K562 (cell line): ENCODE measurements around the gene NGRN. TPM values are rescaled to one million over a fixed set of nuclear protein-coding genes. Genes with fewer than 3 reads are reported as not detected.

Experiments used
- ATAC-seq: fragments of 200-7000 bp; cut with Tn5 transposase; 3 replicates; pipeline ENCODE4 v1.9.1; 2020; ENCODE audit warnings: moderate library complexity
- BruUV-seq: library from RNA; stranded (reverse); fragments of 400-500 nt; replicated peaks from 2 replicates; lab custom pipeline; 2021; lab: Mats Ljungman, UMichigan
- CTCF ChIA-PET: fragments of 300-600 bp; formaldehyde crosslinking; extraction: SDS; loops from one replicate; lab custom pipeline; 2021; ENCODE audit warnings: low intra/inter-chr PET ratio; lab: Yijun Ruan, JAX
- POLR2A ChIA-PET: fragments of 300-600, 350-650 bp; sonication (Branson Sonifier 250); formaldehyde crosslinking; extraction: SDS; loops from one replicate; lab custom pipeline; 2021; ENCODE audit warnings: antibody characterized with exemption, inconsistent platforms; lab: Yijun Ruan, JAX
- DNase-seq, 4 experiments: peaks; one replicate each; pipeline versions ENCODE4 v3.0.0 to v3.0.0-alpha.2; 2011 to 2018; ENCODE audit warnings: low spot score in 3 of 4, mixed read lengths in 3 of 4; ENCODE audit errors: extremely low read depth in 1 of 4
- FAIRE-seq: peaks from 2 replicates; lab custom pipeline; 2011; peaks lifted over from hg19 to GRCh38; lab: Jason Lieb, UNC
- H2AFZ ChIP-seq: 2 replicates; pipeline ENCODE4 v1.6.0; 2011; ENCODE audit warnings: low read depth, low read length, control low read depth, inconsistent platforms
- H3K27ac ChIP-seq: fragments of 200-600 bp; 3 replicates; pipeline ENCODE4 v1.8.0; 2011; ENCODE audit warnings: low read depth, mild to moderate bottlenecking, control low read depth, inconsistent platforms, low read length, moderate library complexity, mixed read lengths; ENCODE audit errors: extremely low read depth
- H3K27me3 ChIP-seq, 2 experiments: fragments of 300-600 bp in 1 of 2; 2 replicates in 1 of 2; 3 replicates in 1 of 2; pipeline versions ENCODE4 v1.6.0 to v1.8.0; 2011; ENCODE audit warnings: inconsistent platforms in 2 of 2, low read length in 2 of 2, mild to moderate bottlenecking in 1 of 2, mixed read lengths in 1 of 2, moderate library complexity in 1 of 2; ENCODE audit not compliant: control insufficient read depth in 2 of 2, insufficient read depth in 2 of 2
- H3K36me3 ChIP-seq: fragments of 300-600 bp; 3 replicates; pipeline ENCODE4 v1.8.0; 2011; ENCODE audit warnings: mild to moderate bottlenecking, low read length, inconsistent platforms; ENCODE audit not compliant: control insufficient read depth, insufficient read depth
- H3K4me1 ChIP-seq, 2 experiments: fragments of 200-600 bp in 1 of 2; replicated peaks in 1 of 2; 2 replicates in 1 of 2; 3 replicates in 1 of 2; pipeline versions ENCODE4 v1.5.1 to v1.8.0; 2011; ENCODE audit warnings: inconsistent platforms in 2 of 2, low read length in 2 of 2, mild to moderate bottlenecking in 1 of 2, mixed read lengths in 1 of 2, moderate library complexity in 1 of 2; ENCODE audit not compliant: control insufficient read depth in 2 of 2, insufficient read depth in 2 of 2
- H3K4me2 ChIP-seq: 2 replicates; pipeline ENCODE4 v1.6.1; 2011; ENCODE audit warnings: low read length, control low read depth, inconsistent platforms, mixed read lengths; ENCODE audit not compliant: insufficient read depth
- H3K4me3 ChIP-seq: fragments of 200-600 bp; sonication (generic), shearing (Covaris generic); 2 replicates; pipeline ENCODE4 v1.5.1; 2016; ENCODE audit warnings: control low read depth, inconsistent platforms
- H3K79me2 ChIP-seq: fragments of 200-600 bp; 3 replicates; pipeline ENCODE4 v1.8.0; 2011; ENCODE audit warnings: low read length, inconsistent platforms; ENCODE audit not compliant: control insufficient read depth, insufficient read depth
- H3K9ac ChIP-seq, 2 experiments: 2 replicates each; pipeline versions ENCODE4 v1.6.0 to v1.6.1; 2011; ENCODE audit warnings: low read depth in 2 of 2, low read length in 2 of 2, control low read depth in 1 of 2, inconsistent platforms in 1 of 2, mild to moderate bottlenecking in 1 of 2, mixed read lengths in 1 of 2; ENCODE audit not compliant: insufficient read depth in 1 of 2
- H3K9me1 ChIP-seq: one replicate; pipeline ENCODE4 v1.6.0; 2011; ENCODE audit warnings: inconsistent platforms, mild to moderate bottlenecking, low read length, moderate library complexity; ENCODE audit not compliant: control insufficient read depth, insufficient read depth
- H3K9me3 ChIP-seq: replicated peaks from 2 replicates; pipeline ENCODE4 v1.5.1; 2011; ENCODE audit warnings: low read depth, low read length, inconsistent platforms; ENCODE audit not compliant: control insufficient read depth, insufficient read depth
- H4K20me1 ChIP-seq: replicated peaks from 2 replicates; pipeline ENCODE4 v1.6.1; 2011; ENCODE audit warnings: low read length, inconsistent platforms, mixed read lengths; ENCODE audit not compliant: control insufficient read depth, insufficient read depth
- ARID1B ChIP-seq: fragments of 450-650 bp; IDR thresholded peaks from 2 replicates; pipeline ENCODE4 v1.6.1; 2016; ENCODE audit warnings: antibody characterized with exemption, mild to moderate bottlenecking, inconsistent platforms
- BCOR ChIP-seq: fragments of 450-650 bp; IDR thresholded peaks from 2 replicates; pipeline ENCODE4 v1.6.1; 2016
- BMI1 ChIP-seq: fragments of 150-350 bp; IDR thresholded peaks from 2 replicates; pipeline ENCODE4 v1.6.1; 2014; ENCODE audit warnings: low read length
- CBFB ChIP-seq: sonication (generic); formaldehyde crosslinking; IDR thresholded peaks from 2 replicates; pipeline ENCODE4 v1.4.0; 2020; ENCODE audit warnings: mild to moderate bottlenecking, missing genetic modification reagents
- CC2D1A ChIP-seq: fragments of 450-650 bp; IDR thresholded peaks from 2 replicates; pipeline ENCODE4 v1.6.1; 2017; ENCODE audit warnings: mild to moderate bottlenecking
- KDM1A ChIP-seq, 2 experiments: fragments of 450-650 bp; IDR thresholded peaks; 2 replicates each; pipeline ENCODE4 v1.6.1; 2016; ENCODE audit warnings: mild to moderate bottlenecking in 2 of 2
- MEIS2 ChIP-seq: fragments of 450-650 bp; IDR thresholded peaks from 2 replicates; pipeline ENCODE4 v1.6.1; 2014; ENCODE audit warnings: mild to moderate bottlenecking; ENCODE audit not compliant: partially characterized antibody
- MTF1 ChIP-seq: fragments of 250-450 bp; sonication (Bioruptor Pico); IDR thresholded peaks from 2 replicates; pipeline ENCODE4 v1.9.0; 2021; ENCODE audit warnings: moderate library complexity, mild to moderate bottlenecking, inconsistent platforms, borderline replicate concordance
- SMARCA5 ChIP-seq: fragments of 450-650 bp; IDR thresholded peaks from 2 replicates; pipeline ENCODE4 v1.6.1; 2016
- TCF3 ChIP-seq: sonication (generic); formaldehyde crosslinking; IDR thresholded peaks from 2 replicates; pipeline ENCODE4 v1.4.0; 2020; ENCODE audit warnings: mild to moderate bottlenecking, missing genetic modification reagents
- ZBTB17 ChIP-seq: fragments of 450-650 bp; formaldehyde crosslinking; IDR thresholded peaks from 2 replicates; pipeline ENCODE4 v1.4.0; 2020; ENCODE audit warnings: mild to moderate bottlenecking
- ZNF121 ChIP-seq: sonication (generic); formaldehyde crosslinking; conservative IDR thresholded peaks from 2 replicates; pipeline ENCODE4 v1.8.0; 2022; ENCODE audit warnings: missing genetic modification reagents
- WGBS: fragments of 100-300 bp; shearing (Covaris generic); methylation state at CpG from one replicate; pipeline ENCODE4 v1.1.6; 2016; ENCODE audit warnings: low coverage, mixed read lengths; ENCODE audit not compliant: insufficient coverage; ENCODE audit errors: missing lambda C conversion rate; 5-methylcytosine and 5-hydroxymethylcytosine counted together
- in situ Hi-C: fragments of 300-500 bp; cut with MboI; formaldehyde crosslinking; loops from 4 replicates; pipeline ENCODE4 v1.15.0; 2018; ENCODE audit warnings: inconsistent platforms, mixed read lengths
- intact Hi-C: fragments of 100-400 bp; cut with micrococcal nuclease; formaldehyde crosslinking; loops from 2 replicates; pipeline ENCODE4 v1.14.2; 2022
- polyA plus RNA-seq, 8 experiments: library from polyadenylated mRNA; depleted of rRNA in 4 of 8; stranded (reverse) in 5 of 8; unstranded in 3 of 8; fragments of >200 nt; fragmentation: Nextera tagmentation in 2 of 8; fragmentation: Illumina TruSeq in 1 of 8; extraction: Ambion mirVana in 2 of 8; extraction: Trizol in 1 of 8; gene quantifications; 2 replicates each; pipeline versions ENCODE4 v1.2.1 to v1.2.3, GENCODE V29; 2011 to 2014; ENCODE audit warnings: inconsistent platforms in 1 of 8, missing spikeins in 1 of 8
- total RNA-seq, 7 experiments: library from RNA; depleted of rRNA in 6 of 7; stranded (reverse); fragments of >200 nt in 6 of 7; fragmentation: Illumina TruSeq in 2 of 7; extraction: Trizol in 2 of 7; gene quantifications; 2 replicates each; pipeline versions ENCODE4 v1.2.1 to v1.2.3, GENCODE V29; 2011 to 2021; ENCODE audit warnings: low replicate concordance in 1 of 7
- TF ChIP-seq, protein P1 (sequence below): sonication (generic); formaldehyde crosslinking; IDR thresholded peaks from 2 replicates; pipeline ENCODE4 v1.9.0; 2022; ENCODE audit warnings: mild to moderate bottlenecking, missing genetic modification reagents
- TF ChIP-seq, protein P2 (sequence below), 2 experiments: IDR thresholded peaks; 2 replicates each; pipeline ENCODE4 v1.6.1; 2011; ENCODE audit warnings: borderline replicate concordance in 1 of 2, control low read depth in 1 of 2, low read depth in 1 of 2, low read length in 1 of 2, mild to moderate bottlenecking in 1 of 2, mixed read lengths in 1 of 2, moderate library complexity in 1 of 2; ENCODE audit not compliant: insufficient read depth in 1 of 2, insufficient read length in 1 of 2, poor library complexity in 1 of 2, severe bottlenecking in 1 of 2; ENCODE audit errors: extremely low read depth in 1 of 2

NGRN gene
- total and polyA plus RNA-seq, 9 of the 15 experiments (the other 6 are each of a cell fraction or from before 2014, with no cell fraction given): 14.0 to 73.4 (median 60.0) TPM

DNA sequence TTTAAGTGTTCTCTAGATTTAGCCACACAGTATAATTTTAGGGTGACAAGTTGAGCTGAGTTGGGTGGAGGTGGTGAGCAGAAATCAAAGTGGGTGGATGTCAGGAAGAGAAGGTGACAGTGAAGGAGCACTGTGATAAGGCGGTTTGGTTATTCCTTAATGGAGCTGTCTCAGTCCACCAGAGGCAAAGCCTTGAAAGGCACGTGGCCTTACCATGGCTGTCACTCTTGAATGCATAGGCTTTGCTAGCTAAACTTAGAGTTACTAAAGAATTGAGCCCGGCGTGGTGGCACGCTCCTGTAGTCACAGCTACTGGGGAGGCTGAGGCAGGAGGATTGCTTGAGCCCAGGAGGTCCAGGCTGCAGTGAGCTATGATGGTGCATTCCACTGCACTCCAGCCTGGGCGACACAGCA is 16.7 kb upstream of the NGRN start:
- Histone ChIP-seq H3K4me2 (peak overlapping the region; percentile 80; the same call in 1 of the 2 replicates), H3K9me3 (no peaks in the 10 kb centered on the region), H3K4me3 (no peak overlapping the region), H2AFZ (peak overlapping the region; percentile 82), H4K20me1 (no peaks in the 10 kb centered on the region), H3K79me2 (no peaks in the 10 kb centered on the region), H3K4me1 (peaks cover 10 to 18% of the 10 kb centered on the region in 2 experiments; a peak in 4 of 5 replicates), H3K9me1 (no peaks in the 10 kb centered on the region), H3K36me3 (no peaks in the 10 kb centered on the region), H3K27ac (no peak overlapping the region; the same call in 2 of the 3 replicates), H3K27me3 (no peaks in the 10 kb centered on the region), H3K9ac (peak overlapping the region in 1 of 2 experiments; percentile 68; a peak in 1 of 4 replicates)
- 51% methylated on average over 6 of the region's 6 CpGs for WGBS
- peak; percentile 17 for ATAC-seq
- DNase-seq: peak in 1 of 4 experiments; percentile 55
- POLR2A ChIA-PET: interaction anchor here (0.7 to 2.8 kb wide), 8 partner anchors 8 to 149 kb away, joined by 3 to 16 read pairs (median 4); partner anchors contain the start of genes CIB1, GDPGP1 and NGRN
- no peak for FAIRE-seq
- in situ Hi-C loops: no loop called here
- BruUV-seq: no TSS peak
- intact Hi-C loops: no loop called here
- CTCF ChIA-PET: no interaction called here
- TF ChIP-seq KDM1A (IDR thresholded peaks at IDR 0.05) (0 out of 4 replicates have a peak, but pooled peaks of 1 of the 2 experiments have one; percentile 9), MTF1 (peak; percentile 37; the same call in 1 of the 2 replicates), BMI1 (no peak), CC2D1A (0 out of 2 replicates have a peak, but pooled peaks have one; percentile 26), CBFB (no peak), ZNF121 (CRISPR knock-in tag) (peak; percentile 93), ZBTB17 (CRISPR knock-in tag) (no peak), ARID1B (peak; percentile 9; the same call in 1 of the 2 replicates), TCF3 (0 out of 2 replicates have a peak, but pooled peaks have one; percentile 4), MEIS2 (peak; percentile 11), SMARCA5 (peak; percentile 86), BCOR (peak; percentile 77; the same call in 1 of the 2 replicates)
- TF ChIP-seq, protein P1, sequence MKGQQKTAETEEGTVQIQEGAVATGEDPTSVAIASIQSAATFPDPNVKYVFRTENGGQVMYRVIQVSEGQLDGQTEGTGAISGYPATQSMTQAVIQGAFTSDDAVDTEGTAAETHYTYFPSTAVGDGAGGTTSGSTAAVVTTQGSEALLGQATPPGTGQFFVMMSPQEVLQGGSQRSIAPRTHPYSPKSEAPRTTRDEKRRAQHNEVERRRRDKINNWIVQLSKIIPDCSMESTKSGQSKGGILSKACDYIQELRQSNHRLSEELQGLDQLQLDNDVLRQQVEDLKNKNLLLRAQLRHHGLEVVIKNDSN (CRISPR knock-in tag): peak; percentile 61; the same call in 1 of the 2 replicates
- TF ChIP-seq, protein P2, sequence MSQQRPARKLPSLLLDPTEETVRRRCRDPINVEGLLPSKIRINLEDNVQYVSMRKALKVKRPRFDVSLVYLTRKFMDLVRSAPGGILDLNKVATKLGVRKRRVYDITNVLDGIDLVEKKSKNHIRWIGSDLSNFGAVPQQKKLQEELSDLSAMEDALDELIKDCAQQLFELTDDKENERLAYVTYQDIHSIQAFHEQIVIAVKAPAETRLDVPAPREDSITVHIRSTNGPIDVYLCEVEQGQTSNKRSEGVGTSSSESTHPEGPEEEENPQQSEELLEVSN (IDR thresholded peaks at IDR 0.05; ENCODE audit: borderline replicate concordance in 1 of 2, extremely low read depth in 1 of 2, insufficient read depth in 1 of 2, insufficient read length in 1 of 2, low read depth in 1 of 2, low read length in 1 of 2, poor library complexity in 1 of 2, severe bottlenecking in 1 of 2): peak in 1 of 2 experiments; percentile 10
